T-helper 1 cell treated with Interleukin-12 subunit alpha and Interleukin-12 subunit beta and Interleukin-4 antibody, amounts not matched to agents 30 ng/mL and 1 ng/mL, for 36 hours (primary cell): ENCODE measurements around the gene TM9SF1. TPM values are rescaled to one million over a fixed set of nuclear protein-coding genes. Genes with fewer than 3 reads are reported as not detected.

ENCODE experiments used
- intact Hi-C: fragments of 100-400 bp; cut with micrococcal nuclease; formaldehyde crosslinking; loops from one replicate; pipeline ENCODE4 v1.15.1; 2024
- total RNA-seq: library from RNA; stranded (reverse); gene quantifications from 2 replicates; pipeline ENCODE4 v1.2.3, GENCODE V29; 2022

TM9SF1 gene
- total RNA-seq, 1 donor from 2014 or later, result 45.3 TPM

DNA sequence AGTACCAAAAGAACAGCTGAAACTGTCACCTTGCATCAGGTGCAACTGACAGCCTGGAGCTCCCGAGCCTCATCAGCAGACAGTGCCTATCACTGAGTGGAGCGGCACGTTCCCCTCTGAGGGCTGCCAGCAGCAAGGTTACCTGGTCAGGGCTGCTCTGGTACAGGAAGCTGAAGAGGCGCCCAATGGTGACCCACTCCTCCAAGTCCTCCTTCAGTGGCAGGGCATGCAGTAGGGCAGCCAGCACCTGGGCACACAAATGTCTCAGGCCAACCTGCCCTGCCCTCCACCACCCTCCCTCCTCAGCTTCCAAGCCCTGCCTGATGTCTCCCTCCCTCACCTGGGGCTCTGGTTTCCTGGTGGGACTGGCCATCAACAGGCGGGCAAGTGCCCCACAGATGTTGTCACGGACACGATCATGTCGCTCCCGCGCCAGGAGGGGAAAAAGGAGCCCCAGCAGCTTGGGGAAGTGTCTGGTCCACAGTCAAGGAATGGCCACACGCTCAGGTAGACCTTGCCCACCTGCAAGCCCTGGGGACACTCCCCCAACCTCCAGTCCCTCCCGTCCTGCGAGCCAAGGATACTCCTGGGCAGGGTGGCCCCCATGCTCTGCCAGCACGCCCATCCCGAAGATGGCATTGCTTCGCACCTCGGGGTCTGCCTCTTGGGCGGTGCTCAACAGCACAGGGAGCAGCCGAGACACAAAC is 13.7 kb downstream of the TM9SF1 start:
- intact Hi-C loops, result no loop called here

GRCh38 chr14:24179961-24180796 is 15.1 kb downstream of the TM9SF1 start:
- intact Hi-C loops, result no loop called here

DNA sequence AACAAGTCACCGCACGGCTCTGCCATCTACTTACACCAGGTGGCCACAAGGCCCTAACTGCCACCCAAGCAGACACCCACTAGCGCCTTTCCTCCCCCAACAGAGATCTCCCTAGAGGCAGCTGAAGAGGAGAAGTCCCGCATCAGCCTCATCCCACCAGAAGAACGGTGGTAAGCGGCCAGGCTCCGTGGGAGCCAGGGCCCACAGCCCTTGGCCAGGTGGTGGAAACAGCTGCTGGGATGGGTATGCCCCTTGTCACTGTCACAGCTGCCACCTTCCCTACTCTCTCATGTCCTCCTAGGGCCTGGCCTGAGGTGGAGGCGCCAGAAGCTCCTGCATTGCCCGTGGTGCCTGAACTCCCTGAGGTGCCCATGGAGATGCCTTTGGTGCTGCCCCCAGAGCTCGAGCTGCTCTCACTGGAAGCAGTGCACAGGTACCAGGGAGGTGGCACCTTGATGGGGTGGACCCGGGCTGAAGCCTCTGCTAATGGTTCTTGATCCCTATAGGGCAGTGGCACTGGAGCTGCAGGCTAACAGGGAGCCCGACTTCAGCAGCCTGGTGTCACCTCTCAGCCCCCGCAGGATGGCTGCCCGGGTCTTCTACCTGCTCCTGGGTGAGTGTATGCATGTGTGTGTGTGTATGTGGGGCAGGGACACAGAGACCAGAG is 15.8 kb downstream of the TM9SF1 start:
- intact Hi-C loops, result no loop called here

DNA sequence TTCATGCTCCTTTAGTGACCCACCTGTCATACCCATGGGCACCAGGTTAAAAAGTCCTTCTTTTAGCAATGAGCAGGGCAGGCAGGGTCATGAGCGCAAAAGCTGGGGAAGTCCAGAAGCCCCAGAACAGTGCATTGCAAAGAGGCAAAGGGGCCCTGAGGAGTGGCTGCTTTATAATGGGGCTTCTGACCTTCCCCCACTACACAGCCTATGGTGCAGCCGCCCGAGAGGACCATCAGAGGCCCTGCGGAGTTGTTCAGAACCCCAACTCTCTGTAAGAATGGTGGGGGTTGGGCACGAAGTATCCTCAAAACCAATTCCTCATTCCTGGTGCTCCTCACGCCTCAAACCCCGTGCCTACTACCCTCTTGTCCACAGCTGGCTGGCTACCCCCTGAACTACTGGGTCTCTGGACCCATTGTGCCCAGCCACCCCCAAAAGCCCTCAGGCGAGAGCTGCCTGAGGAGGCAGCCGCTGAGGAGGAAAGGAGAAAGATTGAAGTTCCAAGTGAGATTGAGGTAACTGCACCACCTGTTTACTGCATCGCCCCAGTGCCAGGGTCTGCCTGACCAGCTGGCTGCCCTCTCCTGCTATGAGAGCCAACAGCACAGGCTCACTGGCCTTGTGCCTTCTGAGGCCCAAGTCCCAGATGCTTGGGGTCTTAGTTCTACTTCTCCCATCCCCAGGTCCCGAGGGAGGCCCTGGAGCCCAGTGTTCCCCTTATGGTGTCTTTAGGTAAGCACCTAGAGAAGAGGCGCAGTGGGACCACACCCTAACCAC is 16.7 kb downstream of the TM9SF1 start:
- intact Hi-C loops, result no loop called here

DNA sequence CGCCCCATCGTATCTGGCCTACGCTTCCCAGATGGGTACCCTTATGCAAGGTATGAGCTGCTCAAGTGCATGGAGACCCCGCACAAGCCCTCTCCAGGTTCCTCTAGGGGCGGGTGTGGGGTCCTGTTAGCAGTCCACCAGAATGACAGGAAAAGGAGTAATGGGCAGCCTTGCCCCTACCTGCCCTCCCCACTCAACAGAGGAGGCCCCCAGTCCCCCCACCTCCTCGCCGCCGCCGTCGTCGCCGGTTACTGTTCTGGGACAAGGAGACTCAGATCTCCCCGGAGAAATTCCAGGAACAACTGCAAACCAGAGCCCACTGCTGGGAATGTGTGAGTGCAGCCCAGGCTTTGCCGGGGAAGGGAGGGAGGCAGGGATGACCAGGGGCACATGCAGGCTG is 17.4 kb downstream of the TM9SF1 start:
- intact Hi-C loops, result no loop called here

- intact Hi-C loops, result no loop called here
These were observed 18.0 kb downstream of the TM9SF1 start for GRCh38 chr14:24177041-24177825.

DNA sequence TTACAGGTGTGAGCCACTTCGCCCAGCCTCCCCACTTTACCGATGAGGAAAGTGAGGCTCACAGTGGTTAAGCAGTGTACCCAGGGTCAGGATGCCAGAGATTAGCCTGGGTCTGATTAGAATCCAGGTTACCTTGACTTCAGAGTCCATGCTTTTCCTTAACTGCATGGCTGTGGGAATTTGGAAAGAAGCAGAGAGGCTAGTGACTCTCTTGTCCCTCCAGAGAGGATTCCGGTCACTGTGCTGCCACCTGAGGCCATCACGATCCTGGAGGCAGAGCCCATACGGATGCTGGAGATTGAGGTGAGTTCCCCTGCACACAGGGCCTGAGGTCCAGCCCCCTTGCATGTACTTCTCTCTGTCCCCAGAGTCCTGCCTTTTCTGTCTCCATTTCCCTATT is 18.6 kb downstream of the TM9SF1 start:
- intact Hi-C loops, result no loop called here

GRCh38 chr14:24172871-24173281 is 22.4 kb downstream of the TM9SF1 start:
- intact Hi-C loops, result no loop called here

- intact Hi-C loops, result no loop called here
These were observed 22.9 kb downstream of the TM9SF1 start for GRCh38 chr14:24172261-24172860.

DNA sequence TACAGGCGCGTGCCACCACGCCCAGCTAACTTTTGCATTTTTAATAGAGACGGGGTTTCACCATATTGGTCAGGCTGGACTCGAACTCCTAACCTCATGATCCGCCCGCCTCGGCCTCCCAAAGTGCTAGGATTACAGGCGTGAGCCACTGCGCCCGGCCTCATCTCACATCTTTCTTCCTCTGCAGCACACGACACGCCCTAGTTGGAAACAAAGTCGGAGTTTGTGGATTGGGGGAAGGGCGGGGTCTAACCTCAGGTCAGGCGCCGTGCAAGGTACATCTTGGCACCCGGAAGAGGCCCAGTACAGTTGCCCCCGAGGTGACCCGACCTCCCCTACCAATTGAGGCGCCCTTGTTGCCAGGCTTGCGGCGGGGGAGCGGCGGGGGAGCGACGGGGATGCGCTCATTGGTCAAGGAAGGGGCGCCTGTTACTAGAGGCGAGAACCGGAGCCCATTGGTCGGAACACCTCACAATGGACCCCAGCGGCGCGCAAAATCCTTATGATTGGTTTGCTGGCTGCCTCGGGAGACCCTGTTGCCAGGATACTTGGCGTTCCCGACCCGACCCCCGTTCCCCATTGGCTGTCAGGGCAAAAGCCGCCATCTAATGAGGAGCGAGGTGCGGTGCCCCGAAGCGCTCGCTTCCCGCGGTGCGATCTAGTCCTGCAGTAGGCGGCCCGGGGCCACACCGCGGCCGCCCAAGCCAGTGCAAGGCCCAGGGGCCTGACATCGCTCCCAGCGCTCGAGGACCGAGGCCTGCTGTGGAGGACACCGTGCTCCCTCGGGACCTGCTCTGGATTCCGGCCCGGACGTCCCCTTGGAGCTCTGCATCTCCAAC is 23.6 kb downstream of the TM9SF1 start, which contains the start of gene REC8:
TSS of gene REC8 (plus strand) at position 659 of the 839 bp plus-strand sequence. CDS start 473 bp downstream, outside the sequence.
- intact Hi-C loops, result loop anchor here (1.0 kb wide), 1 partner anchor 10 kb away; the partner anchor contains the start of gene IRF9

GRCh38 chr14:24167469-24168114 is 27.6 kb downstream of the TM9SF1 start:
- intact Hi-C loops, result no loop called here

DNA sequence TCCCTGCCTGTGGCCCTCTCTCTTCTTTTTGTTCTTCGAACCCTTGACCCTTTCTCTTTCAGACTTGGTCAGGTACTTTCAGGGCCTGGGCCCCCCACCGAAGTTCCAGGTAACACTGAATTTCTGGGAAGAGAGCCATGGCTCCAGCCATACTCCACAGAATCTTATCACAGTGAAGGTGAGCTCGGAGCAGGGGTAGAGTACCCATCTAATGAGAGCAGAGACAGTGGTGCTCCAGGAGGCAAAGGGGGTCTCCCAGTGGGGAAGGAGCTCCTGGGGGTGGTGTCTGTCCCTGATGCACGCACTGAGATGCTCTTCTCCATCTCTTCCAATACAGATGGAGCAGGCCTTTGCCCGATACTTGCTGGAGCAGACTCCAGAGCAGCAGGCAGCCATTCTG is 29.5 kb downstream of the TM9SF1 start:
- intact Hi-C loops, result no loop called here

- intact Hi-C loops, result no loop called here
These were observed 30.7 kb downstream of the TM9SF1 start for GRCh38 chr14:24164518-24164991.

DNA sequence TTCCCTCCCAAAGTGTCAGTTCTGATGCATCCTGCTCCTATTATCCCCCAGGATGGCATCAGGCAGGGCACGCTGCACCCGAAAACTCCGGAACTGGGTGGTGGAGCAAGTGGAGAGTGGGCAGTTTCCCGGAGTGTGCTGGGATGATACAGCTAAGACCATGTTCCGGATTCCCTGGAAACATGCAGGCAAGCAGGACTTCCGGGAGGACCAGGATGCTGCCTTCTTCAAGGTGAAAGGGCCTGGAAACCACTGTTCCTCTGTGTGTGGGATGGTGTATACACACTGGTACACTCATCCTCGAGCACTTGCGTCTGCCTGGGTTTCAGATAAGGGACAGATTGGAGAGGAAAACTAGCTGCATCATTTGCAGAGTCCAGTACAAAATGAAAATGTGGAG is 33.1 kb downstream of the TM9SF1 start:
- intact Hi-C loops, result no loop called here

DNA sequence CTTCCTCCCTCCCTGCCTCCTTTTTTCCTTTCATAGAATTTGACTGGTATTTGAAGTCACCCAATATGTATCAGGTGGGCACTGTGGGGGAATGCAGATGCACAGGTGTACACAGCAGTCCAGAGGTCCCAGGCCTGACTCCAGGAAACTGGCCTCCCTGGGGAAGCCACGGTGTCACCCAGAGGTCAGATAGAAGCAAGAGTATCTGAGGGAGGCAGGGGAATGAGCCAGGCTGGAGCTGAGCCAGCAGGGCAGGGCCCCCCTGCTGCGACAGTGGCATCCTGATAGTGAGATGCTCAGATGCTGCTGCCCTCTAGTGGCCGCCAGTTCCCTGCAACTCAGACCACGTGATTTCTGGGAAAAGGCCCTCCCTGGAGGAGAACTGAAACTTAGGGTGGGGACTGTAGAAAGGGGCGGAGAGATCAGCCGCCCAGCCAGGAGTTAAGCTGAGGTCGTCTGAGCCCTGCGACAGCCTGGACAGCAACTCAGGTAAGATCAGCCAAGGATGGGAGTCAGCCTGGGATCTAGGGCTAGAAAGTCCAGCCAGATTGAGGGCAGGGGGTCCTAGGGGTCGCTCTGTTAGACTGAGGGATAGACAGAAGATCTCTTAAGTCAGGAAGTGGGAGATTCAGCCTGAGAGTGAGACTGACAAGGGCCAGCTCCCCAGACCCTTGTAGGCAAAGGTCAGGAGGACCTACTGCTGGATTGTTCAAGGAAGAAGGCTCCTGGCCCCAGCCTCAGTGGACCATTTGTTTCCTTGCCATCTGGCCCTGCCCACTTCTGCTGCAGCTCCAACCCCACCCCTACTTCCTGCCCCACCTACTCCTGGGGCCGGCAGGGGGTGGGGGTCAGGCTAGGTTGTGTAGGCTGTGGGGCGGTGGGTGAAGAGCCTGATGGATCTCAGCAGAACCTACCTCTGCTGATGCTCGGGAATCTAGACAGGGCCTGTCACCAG is 34.1 kb downstream of the TM9SF1 start, which contains the start of gene IRF9:
TSS of gene IRF9 (plus strand) at position 416 of the 955 bp plus-strand sequence. CDS start 880 bp downstream, outside the sequence.
- intact Hi-C loops, result loop anchor here (1.0 kb wide), 16 partner anchors 10 to 171 kb away; partner anchors contain the start of genes CHMP4A, EMC9, GMPR2 and IPO4

GRCh38 chr14:24160499-24160849 is 34.8 kb downstream of the TM9SF1 start:
- intact Hi-C loops, result no loop called here
